Cardiac muscle cell (in vitro differentiated cells and primary cell): ENCODE results near the gene ROPN1L. TPM values are rescaled to one million over a fixed set of nuclear protein-coding genes. Genes with fewer than 3 reads are reported as not detected.

Experiments used
- DNase-seq, 2 donors: peaks; one replicate each; pipeline versions ENCODE4 v3.0.0 to v3.0.0-alpha.2; 2010 to 2017; ENCODE audit warnings: low read depth in 1 of 2, low spot score in 1 of 2
- H3K27ac ChIP-seq: fragments of 200-600 bp; sonication (generic); 2 replicates; pipeline ENCODE4 v1.5.1; 2016
- H3K27me3 ChIP-seq: fragments of 200-600 bp; sonication (generic); 2 replicates; pipeline ENCODE4 v1.6.0; 2016; ENCODE audit warnings: control low read depth
- H3K36me3 ChIP-seq: fragments of 200-600 bp; sonication (generic); 2 replicates; pipeline ENCODE4 v1.5.1; 2016; ENCODE audit warnings: control low read depth
- H3K4me1 ChIP-seq: fragments of 200-600 bp; sonication (generic); 2 replicates; pipeline ENCODE4 v1.8.1; 2017; ENCODE audit warnings: low read depth, mild to moderate bottlenecking, mixed run types
- H3K4me3 ChIP-seq: fragments of 200-600 bp; sonication (generic); 2 replicates; pipeline ENCODE4 v1.5.1; 2016; ENCODE audit warnings: mild to moderate bottlenecking
- H3K9me3 ChIP-seq: fragments of 200-600 bp; sonication (generic); 2 replicates; pipeline ENCODE4 v1.5.1; 2017; ENCODE audit warnings: low read depth, mild to moderate bottlenecking, control low read depth
- CTCF ChIP-seq: IDR thresholded peaks from 2 replicates; pipeline ENCODE4 v1.5.1; 2012; ENCODE audit warnings: low read depth, mild to moderate bottlenecking, low read length
- polyA plus RNA-seq: library from polyadenylated mRNA; unstranded; fragments of >200 nt; fragmentation: Nextera tagmentation; extraction: Ambion mirVana; gene quantifications from 2 replicates; pipeline ENCODE4 v1.2.1, GENCODE V29; 2016
- total RNA-seq: library from RNA; depleted of rRNA; stranded (reverse); fragments of >200 nt; gene quantifications from 2 replicates; pipeline ENCODE4 v1.2.3, GENCODE V29; 2016

Gene ROPN1L
- total and polyA plus RNA-seq, 2 experiments from 2014 or later: 1.3 TPM

- no peak for TF ChIP-seq CTCF
- H3K4me1 ChIP-seq: no peaks in the 10 kb centered on the region
- H3K9me3 ChIP-seq: no peaks in the 10 kb centered on the region
- H3K27ac ChIP-seq: peak overlapping the region; percentile 25
- no peaks in the 10 kb centered on the region for H3K27me3 ChIP-seq
- no peak for DNase-seq
- no peak overlapping the region for H3K4me3 ChIP-seq
- H3K36me3 ChIP-seq: peaks cover 51% of the 10 kb centered on the region
Observed at GRCh38 chr5:10431415-10431814, 10.3 kb upstream of the ROPN1L start.

GRCh38 chr5:10432059-10433008, 9.3 kb upstream of the ROPN1L start:
- H3K27ac ChIP-seq: peak overlapping the region; percentile 25
- no peak for TF ChIP-seq CTCF
- no peaks in the 10 kb centered on the region for H3K4me1 ChIP-seq
- no peaks in the 10 kb centered on the region for H3K27me3 ChIP-seq
- no peak for DNase-seq
- no peak overlapping the region for H3K4me3 ChIP-seq
- H3K36me3 ChIP-seq: peaks cover 42% of the 10 kb centered on the region
- H3K9me3 ChIP-seq: no peaks in the 10 kb centered on the region

- no peak for TF ChIP-seq CTCF
- H3K27ac ChIP-seq: no peak overlapping the region
- DNase-seq: no peak
- H3K4me1 ChIP-seq: peaks cover 7% of the 10 kb centered on the region
- no peaks in the 10 kb centered on the region for H3K27me3 ChIP-seq
- H3K9me3 ChIP-seq: no peaks in the 10 kb centered on the region
- peaks cover 28% of the 10 kb centered on the region for H3K36me3 ChIP-seq
- H3K4me3 ChIP-seq: no peak overlapping the region
Observed at GRCh38 chr5:10434392-10434791, 7.3 kb upstream of the ROPN1L start.

GRCh38 chr5:10438301-10438700, 3.4 kb upstream of the ROPN1L start:
- TF ChIP-seq CTCF: no peak
- no peak for DNase-seq
- peaks cover 7% of the 10 kb centered on the region for H3K4me1 ChIP-seq

GRCh38 chr5:10439692-10440091, 2.0 kb upstream of the ROPN1L start:
- H3K27ac ChIP-seq: no peak overlapping the region
- H3K4me1 ChIP-seq: peaks cover 7% of the 10 kb centered on the region
- DNase-seq: no peak
- no peaks in the 10 kb centered on the region for H3K36me3 ChIP-seq
- no peak overlapping the region for H3K4me3 ChIP-seq
- TF ChIP-seq CTCF: no peak
- no peaks in the 10 kb centered on the region for H3K9me3 ChIP-seq
- H3K27me3 ChIP-seq: peaks cover 6% of the 10 kb centered on the region

More at GRCh38 chr5:10438301-10438700, 3.4 kb upstream of the ROPN1L start:
- no peak overlapping the region for H3K4me3 ChIP-seq
- H3K9me3 ChIP-seq: no peaks in the 10 kb centered on the region
- peak overlapping the region; percentile 31 for H3K27ac ChIP-seq
- peaks cover 6% of the 10 kb centered on the region for H3K27me3 ChIP-seq
- peaks cover 10% of the 10 kb centered on the region for H3K36me3 ChIP-seq
